Activated CD4-positive, alpha-beta T cell treated with anti-CD3 and anti-CD28 coated beads, Interleukin-2, amount 10 ng/mL, durations not matched to agents 24 days and 14 days (primary cell): Measurements from ENCODE around the gene COA3. TPM values are rescaled to one million over a fixed set of nuclear protein-coding genes. Genes with fewer than 3 reads are reported as not detected.
A peak's percentile ranks its signal among the peaks of the same experiment; 100 is the strongest.

Experiments used
- DNase-seq: peaks from one replicate; pipeline ENCODE4 v3.0.0; 2022
- H3K27ac Mint-ChIP-seq: one replicate; pipeline ENCODE4 v1.8.0; 2022; ENCODE audit warnings: mild to moderate bottlenecking, mixed read lengths
- H3K27me3 Mint-ChIP-seq: one replicate; pipeline ENCODE4 v1.8.0; 2022; ENCODE audit warnings: mixed read lengths
- H3K36me3 Mint-ChIP-seq: one replicate; pipeline ENCODE4 v1.8.0; 2022; ENCODE audit warnings: low read depth, mild to moderate bottlenecking, mixed read lengths
- H3K4me1 Mint-ChIP-seq: one replicate; pipeline ENCODE4 v1.8.0; 2021; ENCODE audit warnings: mixed read lengths
- H3K4me3 Mint-ChIP-seq: one replicate; pipeline ENCODE4 v1.8.0; 2022; ENCODE audit warnings: mild to moderate bottlenecking, moderate library complexity, mixed read lengths
- H3K9me3 Mint-ChIP-seq: one replicate; pipeline ENCODE4 v1.8.0; 2021; ENCODE audit warnings: mixed read lengths
- intact Hi-C: fragments of 100-400 bp; cut with micrococcal nuclease; formaldehyde crosslinking; loops from one replicate; pipeline ENCODE4 v1.15.1; 2023
- total RNA-seq: library from RNA; stranded (reverse); gene quantifications from 2 replicates; pipeline ENCODE4 v1.2.3, GENCODE V29; 2022

Gene COA3
- total RNA-seq, 1 donor from 2014 or later = 50.4 TPM

DNA sequence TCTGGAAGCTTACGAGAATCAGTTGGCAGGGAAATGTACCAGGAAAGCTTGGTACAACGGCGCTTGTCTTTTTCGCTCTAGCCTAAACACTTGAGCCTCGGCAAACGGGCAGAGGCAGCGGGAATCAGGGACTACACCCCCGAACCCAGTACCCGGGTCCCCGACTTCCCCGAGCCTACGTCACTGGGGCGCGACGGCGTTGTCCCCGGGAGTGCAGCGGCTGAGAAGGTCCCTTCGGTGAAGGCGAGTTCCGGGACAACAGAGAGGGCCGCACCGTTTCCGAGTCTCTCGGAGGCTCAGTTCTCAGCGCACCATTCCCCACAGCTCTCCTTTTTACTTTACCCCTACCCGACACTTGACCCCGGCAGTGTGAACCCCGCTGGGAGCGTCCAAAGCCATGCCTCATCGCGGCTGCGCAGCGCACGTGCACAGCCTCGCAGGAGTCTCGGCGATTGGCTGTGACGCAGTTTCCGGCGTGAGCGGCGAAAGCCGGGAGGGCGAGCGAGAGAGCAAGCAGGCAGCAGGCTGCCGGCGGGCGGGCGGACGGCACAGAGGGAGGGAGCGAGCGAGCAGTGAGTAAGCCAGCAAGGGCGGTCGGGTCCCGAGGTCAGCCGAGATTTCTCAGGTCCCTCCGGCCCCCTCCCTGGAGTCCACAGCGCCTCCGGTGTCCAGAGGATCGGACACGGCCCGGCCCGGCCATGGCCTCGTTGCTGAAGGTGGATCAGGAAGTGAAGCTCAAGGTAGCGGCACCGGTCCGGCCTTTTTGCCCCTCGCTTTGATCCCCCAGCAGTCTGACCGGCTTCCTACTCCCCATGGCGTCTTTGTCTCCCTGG lies 34.6 kb upstream of the COA3 start, which contains the start of gene PSME3:
PSME3 (plus strand) TSS at position 464 of the 833 bp plus-strand sequence; CDS start at position 699, 235 bp downstream.
- peaks cover 29% of the 10 kb centered on the region for H3K36me3 Mint-ChIP-seq
- DNase-seq = peak; percentile 98

DNA sequence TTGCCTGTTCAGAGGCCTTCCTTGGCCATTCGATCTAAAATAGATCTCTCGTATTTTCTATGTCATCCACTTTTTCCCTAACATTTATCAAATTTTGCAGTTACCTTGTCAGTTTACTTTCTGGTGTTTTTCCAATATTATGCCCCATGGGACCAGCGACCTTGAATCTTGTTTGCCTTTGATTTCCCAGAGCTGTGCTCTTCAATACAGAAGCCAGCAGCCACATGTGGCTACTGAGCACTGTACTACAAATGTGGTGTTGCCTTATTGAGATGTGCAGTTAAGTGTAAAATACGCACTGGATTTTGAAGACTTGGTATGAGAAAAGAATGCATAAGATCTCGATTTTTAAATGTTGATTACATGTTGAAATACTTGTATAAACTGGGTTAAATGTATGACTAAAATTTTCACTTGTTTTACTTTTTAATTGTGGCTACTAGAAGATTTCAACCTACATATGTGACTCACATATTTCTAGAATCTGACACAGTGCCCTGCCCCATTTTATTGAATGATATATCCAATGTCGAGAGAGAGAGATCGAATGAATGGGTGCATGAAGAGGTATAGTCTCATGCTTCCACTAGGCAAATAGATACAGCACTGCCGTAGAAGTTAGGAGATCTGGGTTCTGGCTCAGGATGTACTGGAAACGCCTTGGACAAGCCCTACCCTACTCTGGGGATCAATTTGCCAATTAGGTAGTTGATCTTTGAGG lies 33.9 kb upstream of the COA3 start:
- intact Hi-C loops = loop anchor here (5.0 to 10.0 kb wide), 2 partner anchors 165 to 482 kb away; partner anchors contain the start of gene RPL27
- peak overlapping the region; percentile 99 for H3K27ac Mint-ChIP-seq
- H3K4me1 Mint-ChIP-seq = peaks cover 14% of the 10 kb centered on the region
- DNase-seq = no peak
- peak overlapping the region; percentile 98 for H3K4me3 Mint-ChIP-seq
- H3K27me3 Mint-ChIP-seq = peaks cover 13% of the 10 kb centered on the region
- peaks cover 21% of the 10 kb centered on the region for H3K36me3 Mint-ChIP-seq
- H3K9me3 Mint-ChIP-seq = no peaks in the 10 kb centered on the region

More for the DNA sequence above, 34.6 kb upstream of the COA3 start, which contains the start of gene PSME3:
- peaks cover 18% of the 10 kb centered on the region for H3K4me1 Mint-ChIP-seq
- intact Hi-C loops = loop anchor here (1.0 to 10.0 kb wide), 3 partner anchors 9 to 482 kb away; partner anchors contain the start of genes BECN1 and RPL27
- H3K4me3 Mint-ChIP-seq = peak within 1 kb of the TSS; percentile 98
- peak within 1 kb of the TSS; percentile 99 for H3K27ac Mint-ChIP-seq
- H3K9me3 Mint-ChIP-seq = no peaks in the 10 kb centered on the region
- peaks cover 9% of the 10 kb centered on the region for H3K27me3 Mint-ChIP-seq

DNA sequence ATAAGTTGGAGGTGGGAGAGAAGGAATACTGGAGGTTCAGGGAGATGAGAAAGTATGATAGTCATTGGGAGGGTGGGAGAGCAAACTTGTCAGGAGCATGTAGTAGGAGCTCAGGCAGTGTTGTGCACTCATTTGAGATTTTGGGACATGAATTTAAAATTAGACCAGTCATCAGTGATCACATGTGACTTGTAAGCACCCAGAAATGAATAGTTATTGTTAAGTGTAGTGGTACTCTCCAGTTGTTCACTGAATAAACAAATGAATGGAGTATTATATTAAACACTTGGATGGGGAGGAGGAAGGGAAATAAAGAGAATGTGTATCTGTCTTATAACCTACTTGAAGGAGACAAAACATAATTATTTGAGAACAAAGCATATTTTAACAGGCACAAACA lies 32.5 kb upstream of the COA3 start:
- Mint-ChIP-seq H3K4me3 (peak overlapping the region; percentile 3), H3K9me3 (no peaks in the 10 kb centered on the region), H3K27me3 (peaks cover 14% of the 10 kb centered on the region), H3K36me3 (peaks cover 10% of the 10 kb centered on the region), H3K27ac (no peak overlapping the region), H3K4me1 (peaks cover 14% of the 10 kb centered on the region)
- DNase-seq = no peak
- intact Hi-C loops = loop anchor here (5.0 to 10.0 kb wide), 2 partner anchors 166 to 484 kb away; partner anchors contain the start of gene RPL27

DNA sequence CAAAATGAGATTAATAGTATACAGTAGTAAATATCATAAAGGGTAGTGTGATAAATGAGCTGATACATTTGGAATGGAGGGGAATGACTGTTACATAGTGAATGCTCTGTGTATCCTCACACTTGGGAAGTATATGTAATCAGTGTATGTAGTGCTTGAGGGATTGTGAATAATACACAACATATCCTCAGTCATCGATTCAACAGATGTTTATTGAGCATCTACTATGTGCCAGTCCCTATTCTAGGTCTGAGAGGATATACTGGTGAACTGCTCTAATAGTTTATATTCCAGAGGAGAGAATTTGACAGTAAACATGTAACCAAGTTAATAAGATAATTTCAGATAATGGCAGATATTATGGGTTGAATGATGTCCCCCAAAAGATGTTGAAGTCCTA lies 29.0 kb upstream of the COA3 start:
- Mint-ChIP-seq H3K36me3 (peaks cover 5% of the 10 kb centered on the region), H3K9me3 (no peaks in the 10 kb centered on the region), H3K4me1 (peaks cover 18% of the 10 kb centered on the region), H3K4me3 (no peak overlapping the region), H3K27me3 (peaks cover 14% of the 10 kb centered on the region), H3K27ac (no peak overlapping the region)
- no peak for DNase-seq
- intact Hi-C loops = loop anchor here (10.0 kb wide), 1 partner anchor 103 kb away; no protein-coding TSS in a partner anchor

DNA sequence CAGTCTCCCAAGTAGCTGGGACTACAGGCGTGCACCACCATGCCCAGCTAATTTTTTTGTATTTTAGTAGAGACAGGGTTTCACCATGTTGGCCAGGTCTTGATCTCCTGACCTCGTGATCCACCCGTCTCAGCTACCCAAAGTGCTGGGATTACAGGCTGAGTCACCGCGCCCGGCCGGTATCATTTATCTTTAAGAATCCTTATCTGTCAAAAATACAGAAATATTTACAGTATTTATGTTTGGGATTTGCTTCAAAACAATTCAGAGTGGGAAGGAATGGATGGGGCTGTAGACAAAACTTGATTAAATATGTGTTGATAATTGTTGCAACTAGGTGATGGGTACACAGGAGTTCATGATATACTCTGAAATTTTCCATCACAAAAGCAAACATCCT lies 22.7 kb upstream of the COA3 start:
- Mint-ChIP-seq H3K4me1 (peaks cover 21% of the 10 kb centered on the region), H3K36me3 (peaks cover 49% of the 10 kb centered on the region), H3K4me3 (no peak overlapping the region), H3K27me3 (no peaks in the 10 kb centered on the region), H3K9me3 (no peaks in the 10 kb centered on the region), H3K27ac (no peak overlapping the region)
- intact Hi-C loops = loop anchor here (5.0 to 10.0 kb wide), 3 partner anchors 96 to 244 kb away; partner anchors contain the start of gene PSMC3IP
- no peak for DNase-seq

DNA sequence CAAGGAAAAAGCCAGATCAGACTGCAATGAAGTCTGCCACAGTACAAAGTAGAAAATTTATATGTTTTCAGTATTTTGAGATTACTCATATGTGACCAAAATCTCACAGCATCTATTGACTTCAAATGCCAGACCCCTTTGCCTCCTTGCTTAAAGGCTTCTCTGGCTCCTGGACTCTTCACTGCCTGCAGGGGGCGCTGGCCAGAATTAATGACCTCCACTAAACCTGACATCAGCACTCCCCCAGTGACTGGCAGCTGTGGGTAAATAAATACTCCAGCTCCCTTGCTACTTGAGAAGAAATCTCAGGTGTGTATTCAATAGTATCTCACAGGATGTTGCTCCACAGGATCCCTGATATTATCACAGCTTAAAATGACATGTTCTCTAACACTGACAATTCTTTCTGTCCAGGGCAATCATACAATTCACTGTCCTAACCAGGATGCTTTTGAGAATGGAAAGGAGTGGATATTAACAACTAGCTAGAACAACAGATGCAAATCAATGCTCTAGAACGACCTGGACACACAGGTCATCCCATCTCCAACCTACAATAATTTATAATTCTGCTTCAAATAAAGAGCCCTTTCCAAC lies 21.5 kb upstream of the COA3 start:
- DNase-seq = peak; percentile 88
- no peak overlapping the region for H3K4me3 Mint-ChIP-seq
- H3K27me3 Mint-ChIP-seq = no peaks in the 10 kb centered on the region
- intact Hi-C loops = loop anchor here (5.0 to 10.0 kb wide), 3 partner anchors 95 to 243 kb away; partner anchors contain the start of gene PSMC3IP
- H3K27ac Mint-ChIP-seq = no peak overlapping the region
- H3K36me3 Mint-ChIP-seq = peaks cover 57% of the 10 kb centered on the region
- peaks cover 20% of the 10 kb centered on the region for H3K4me1 Mint-ChIP-seq
- no peaks in the 10 kb centered on the region for H3K9me3 Mint-ChIP-seq

DNA sequence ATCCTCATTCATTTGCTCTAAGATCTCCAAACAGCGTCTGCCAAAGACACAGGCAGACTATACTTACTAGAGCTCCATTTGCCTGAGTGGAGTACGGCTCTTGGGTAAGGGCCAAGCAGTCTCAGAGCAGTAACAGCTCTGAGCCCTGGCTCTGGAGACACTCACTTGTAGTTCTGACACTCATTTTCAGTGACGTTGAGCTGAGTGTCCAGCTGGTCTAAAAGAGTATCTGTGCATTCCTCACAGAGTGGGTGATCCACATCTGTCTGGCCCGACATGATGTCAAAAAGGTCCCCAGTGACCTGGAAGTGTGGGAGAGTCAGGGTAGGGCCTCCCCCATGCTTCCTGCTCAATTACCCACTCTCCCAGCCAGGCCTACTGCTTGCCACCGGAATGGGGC lies 19.9 kb upstream of the COA3 start:
- Mint-ChIP-seq H3K4me3 (no peak overlapping the region), H3K27ac (no peak overlapping the region), H3K36me3 (peaks cover 62% of the 10 kb centered on the region), H3K9me3 (no peaks in the 10 kb centered on the region), H3K27me3 (no peaks in the 10 kb centered on the region), H3K4me1 (peaks cover 13% of the 10 kb centered on the region)
- intact Hi-C loops = no loop called here
- no peak for DNase-seq

DNA sequence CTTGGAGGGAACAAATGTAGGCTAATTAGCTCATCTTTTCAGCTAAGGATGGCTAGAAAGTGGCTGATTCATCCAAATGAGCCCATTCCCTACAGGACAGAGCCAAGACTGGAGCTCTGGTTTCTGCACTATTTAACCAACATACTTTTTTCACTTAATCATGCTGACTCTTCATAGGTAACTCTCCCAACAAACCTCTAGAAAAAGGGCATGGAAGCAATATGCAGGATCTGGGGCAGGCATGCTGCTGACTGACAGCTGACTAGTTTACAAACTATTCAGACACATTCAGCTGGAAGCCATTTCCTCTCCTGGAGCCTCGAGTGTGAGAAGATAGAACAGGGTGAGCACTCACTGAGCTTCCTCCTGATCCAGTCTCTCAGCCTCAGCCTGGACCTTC lies 19.4 kb upstream of the COA3 start:
- Mint-ChIP-seq H3K4me1 (peaks cover 13% of the 10 kb centered on the region), H3K36me3 (peaks cover 62% of the 10 kb centered on the region), H3K4me3 (no peak overlapping the region), H3K27ac (no peak overlapping the region), H3K9me3 (no peaks in the 10 kb centered on the region), H3K27me3 (no peaks in the 10 kb centered on the region)
- intact Hi-C loops = no loop called here
- DNase-seq = no peak

DNA sequence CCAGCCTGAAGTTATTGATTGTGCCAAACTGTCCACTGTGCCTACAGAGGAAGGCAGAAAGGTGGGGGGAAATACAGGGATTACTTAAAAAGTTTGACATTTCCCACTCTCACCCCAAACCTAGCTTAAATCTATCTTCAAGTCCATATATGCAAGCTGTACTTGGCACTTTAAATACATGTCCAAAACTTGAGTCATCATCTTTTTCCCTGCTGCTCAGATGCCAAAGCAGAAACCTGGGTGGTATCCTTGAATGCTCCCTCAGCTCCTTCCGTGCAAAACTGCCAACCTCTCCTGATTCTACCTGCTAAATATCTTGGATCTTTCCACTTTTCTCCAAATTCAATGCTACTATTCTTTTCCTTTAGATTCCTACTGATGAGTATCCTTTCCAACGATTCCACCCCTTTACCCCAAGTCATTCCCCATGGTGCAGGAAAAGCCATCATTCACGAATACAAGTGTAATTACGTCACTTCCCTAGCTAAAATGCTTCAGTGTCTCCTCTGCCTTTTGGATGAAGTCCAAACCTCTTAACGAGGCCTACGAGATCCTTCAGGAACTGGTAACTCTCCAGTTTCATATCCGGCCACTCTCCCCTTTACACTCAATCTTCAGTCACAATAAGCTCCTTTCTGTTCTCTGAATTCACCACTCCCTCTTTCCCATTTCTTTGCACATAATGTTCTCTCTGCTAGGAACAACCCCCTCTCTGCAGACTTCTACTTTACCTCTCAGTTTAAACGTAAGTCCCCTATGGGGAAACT lies 16.3 kb upstream of the COA3 start:
- Mint-ChIP-seq H3K4me3 (no peak overlapping the region), H3K4me1 (peaks cover 2% of the 10 kb centered on the region), H3K27ac (no peak overlapping the region), H3K9me3 (no peaks in the 10 kb centered on the region), H3K36me3 (peaks cover 64% of the 10 kb centered on the region), H3K27me3 (no peaks in the 10 kb centered on the region)
- intact Hi-C loops = no loop called here
- DNase-seq = no peak

DNA sequence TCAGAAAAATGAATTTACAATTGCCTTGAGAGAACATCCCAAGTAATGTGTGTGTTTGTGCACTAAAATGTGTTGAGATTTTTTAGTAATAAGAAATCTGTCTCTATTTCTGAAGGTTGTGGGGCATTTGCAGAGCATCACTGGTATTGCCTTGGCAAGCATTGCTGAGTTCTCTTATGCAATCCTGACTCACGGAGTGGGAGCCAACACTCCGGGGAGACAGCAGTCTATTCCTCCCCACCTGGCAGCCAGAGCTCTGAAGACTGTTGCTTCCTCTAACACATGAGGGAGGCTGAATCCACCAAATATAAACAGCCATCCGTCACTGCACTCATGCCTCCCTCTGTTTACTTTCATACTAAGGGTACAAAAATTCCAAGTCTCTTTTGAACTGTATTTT lies 10.7 kb upstream of the COA3 start:
- no peaks in the 10 kb centered on the region for H3K9me3 Mint-ChIP-seq
- no peak for DNase-seq
- intact Hi-C loops = no loop called here
- H3K36me3 Mint-ChIP-seq = peaks cover 31% of the 10 kb centered on the region
- H3K27ac Mint-ChIP-seq = no peak overlapping the region
- H3K4me1 Mint-ChIP-seq = peaks cover 2% of the 10 kb centered on the region
- no peaks in the 10 kb centered on the region for H3K27me3 Mint-ChIP-seq
- H3K4me3 Mint-ChIP-seq = no peak overlapping the region

DNA sequence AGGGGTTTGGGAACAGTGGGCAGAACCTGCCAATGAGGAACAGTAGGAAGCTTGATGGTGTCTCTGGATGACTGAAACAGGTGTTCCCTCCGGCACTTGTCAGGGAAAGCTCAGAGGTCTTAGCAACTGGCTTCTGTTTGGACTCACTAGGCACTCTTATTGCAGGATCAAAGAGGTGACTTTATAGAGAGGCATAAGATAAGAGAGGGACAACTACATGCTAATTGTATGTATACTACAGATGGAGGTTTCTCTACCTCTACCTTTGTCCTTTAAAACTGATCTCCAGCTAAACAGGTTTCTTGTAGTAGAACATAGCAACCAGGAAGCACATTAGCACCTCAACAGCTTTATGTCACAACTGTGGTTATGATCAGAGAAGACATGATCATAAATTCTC lies 7.7 kb upstream of the COA3 start:
- intact Hi-C loops = no loop called here
- Mint-ChIP-seq H3K27ac (no peak overlapping the region), H3K36me3 (peaks cover 19% of the 10 kb centered on the region), H3K27me3 (peaks cover 3% of the 10 kb centered on the region), H3K4me1 (peaks cover 2% of the 10 kb centered on the region), H3K4me3 (no peak overlapping the region), H3K9me3 (no peaks in the 10 kb centered on the region)
- no peak for DNase-seq

DNA sequence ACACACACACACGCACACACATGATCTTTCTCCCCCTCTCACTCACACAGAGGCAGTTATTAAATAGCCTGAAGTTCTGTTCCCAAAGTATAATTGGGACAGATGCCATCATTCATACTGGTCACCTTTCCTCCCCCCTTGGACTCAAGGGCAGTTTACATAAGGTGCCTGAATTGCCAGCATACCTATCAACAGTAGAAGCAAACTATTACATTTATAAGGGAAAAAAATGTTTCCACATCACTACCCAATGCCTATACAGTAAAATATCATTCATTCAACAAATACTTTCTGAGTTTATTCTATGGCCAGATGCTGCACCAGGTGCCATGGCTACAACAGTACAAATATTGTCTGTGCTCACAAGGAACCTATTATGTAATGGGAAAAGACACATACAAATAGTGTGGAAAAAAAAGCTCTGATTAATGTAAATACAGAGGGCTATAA lies 6.4 kb upstream of the COA3 start:
- no peak for DNase-seq
- intact Hi-C loops = no loop called here
- Mint-ChIP-seq H3K4me3 (no peak overlapping the region), H3K4me1 (no peaks in the 10 kb centered on the region), H3K36me3 (peaks cover 10% of the 10 kb centered on the region), H3K27ac (no peak overlapping the region), H3K27me3 (peaks cover 10% of the 10 kb centered on the region), H3K9me3 (no peaks in the 10 kb centered on the region)
